Measurements from ENCODE around the gene ABCC1. TPM values are rescaled to one million over a fixed set of nuclear protein-coding genes. Genes with fewer than 3 reads are reported as not detected.

ABCC1 gene
- total RNA-seq, 2 donors from 2014 or later: 15.2 to 27.5 TPM

- Histone ChIP-seq H3K9me3 (no peaks in the 10 kb centered on the region), H3K4me3 (no peak overlapping the region), H3K27me3 (no peaks in the 10 kb centered on the region), H3K36me3 (no peaks in the 10 kb centered on the region), H3K4me1 (no peaks in the 10 kb centered on the region), H3K27ac (no peak overlapping the region)
- no peak for DNase-seq (ENCODE audit: low spot score)
- no peak for TF ChIP-seq CTCF (IDR thresholded peaks at IDR 0.05)
Observed at GRCh38 chr16:15919331-15919730, 30.1 kb upstream of the ABCC1 start.

- Histone ChIP-seq H3K4me1 (no peaks in the 10 kb centered on the region), H3K36me3 (no peaks in the 10 kb centered on the region), H3K27ac (no peak overlapping the region), H3K9me3 (no peaks in the 10 kb centered on the region), H3K27me3 (no peaks in the 10 kb centered on the region), H3K4me3 (no peak overlapping the region)
- DNase-seq (ENCODE audit: low spot score): no peak
- no peak for TF ChIP-seq CTCF (IDR thresholded peaks at IDR 0.05)
Observed at GRCh38 chr16:15924996-15925395, 24.4 kb upstream of the ABCC1 start.

GRCh38 chr16:15925631-15926030 is 23.8 kb upstream of the ABCC1 start:
- no peak overlapping the region for H3K4me3 ChIP-seq
- no peaks in the 10 kb centered on the region for H3K4me1 ChIP-seq
- no peak for DNase-seq (ENCODE audit: low spot score)
- H3K27ac ChIP-seq: no peak overlapping the region
- H3K9me3 ChIP-seq: no peaks in the 10 kb centered on the region
- TF ChIP-seq CTCF (IDR thresholded peaks at IDR 0.05): no peak
- no peaks in the 10 kb centered on the region for H3K36me3 ChIP-seq
- no peaks in the 10 kb centered on the region for H3K27me3 ChIP-seq

- TF ChIP-seq CTCF (IDR thresholded peaks at IDR 0.05): no peak
- no peak overlapping the region for H3K4me3 ChIP-seq
- no peaks in the 10 kb centered on the region for H3K4me1 ChIP-seq
- no peak overlapping the region for H3K27ac ChIP-seq
- H3K9me3 ChIP-seq: no peaks in the 10 kb centered on the region
- H3K36me3 ChIP-seq: no peaks in the 10 kb centered on the region
- no peaks in the 10 kb centered on the region for H3K27me3 ChIP-seq
- no peak for DNase-seq (ENCODE audit: low spot score)
Observed at GRCh38 chr16:15928261-15929104, 20.9 kb upstream of the ABCC1 start.

- H3K27me3 ChIP-seq: no peaks in the 10 kb centered on the region
- TF ChIP-seq CTCF (IDR thresholded peaks at IDR 0.05): no peak
- H3K4me1 ChIP-seq: no peaks in the 10 kb centered on the region
- peaks cover 0 to 10% of the 10 kb centered on the region in 2 donors for H3K9me3 ChIP-seq
- H3K36me3 ChIP-seq: no peaks in the 10 kb centered on the region
- no peak overlapping the region for H3K27ac ChIP-seq
- H3K4me3 ChIP-seq: no peak overlapping the region
- DNase-seq (ENCODE audit: low spot score): no peak
Observed at GRCh38 chr16:15932939-15933338, 16.5 kb upstream of the ABCC1 start.

GRCh38 chr16:15933781-15934180 is 15.6 kb upstream of the ABCC1 start:
- H3K4me1 ChIP-seq: no peaks in the 10 kb centered on the region
- H3K36me3 ChIP-seq: no peaks in the 10 kb centered on the region
- H3K27ac ChIP-seq: no peak overlapping the region
- no peak for TF ChIP-seq CTCF (IDR thresholded peaks at IDR 0.05)
- no peak for DNase-seq (ENCODE audit: low spot score)
- no peaks in the 10 kb centered on the region for H3K27me3 ChIP-seq
- peaks cover 0 to 10% of the 10 kb centered on the region in 2 donors for H3K9me3 ChIP-seq
- no peak overlapping the region for H3K4me3 ChIP-seq
